SK-N-SH treated with all-trans-retinoic acid at 6 μM for 48 hours (cell line): ENCODE results near the gene USP36.

Source experiments
- ATAC-seq: fragments of 200-7000 bp; cut with Tn5 transposase; 3 replicates; pipeline ENCODE4 v1.9.1; 2020; ENCODE audit warnings: mild to moderate bottlenecking, moderate library complexity
- ARNTL ChIP-seq: fragments of 450-650 bp; formaldehyde crosslinking; IDR thresholded peaks from 2 replicates; pipeline ENCODE4 v1.5.0; 2020; ENCODE audit warnings: low read depth, mild to moderate bottlenecking, moderate library complexity, borderline replicate concordance
- BACH2 ChIP-seq: fragments of 250-450 bp; sonication (Bioruptor Pico); IDR thresholded peaks from 2 replicates; pipeline ENCODE4 v1.9.0; 2021; ENCODE audit warnings: mild to moderate bottlenecking, borderline replicate concordance
- CREB5 ChIP-seq: fragments of 250-450 bp; sonication (Bioruptor Pico); IDR thresholded peaks from 2 replicates; pipeline ENCODE4 v1.5.1; 2020; ENCODE audit warnings: low read depth, mild to moderate bottlenecking, moderate library complexity
- CSRNP3 ChIP-seq: fragments of 250-450 bp; sonication (Bioruptor Pico); IDR thresholded peaks from 2 replicates; pipeline ENCODE4 v1.5.1; 2021; ENCODE audit warnings: mild to moderate bottlenecking, moderate library complexity
- ESRRG ChIP-seq: fragments of 250-450 bp; sonication (Bioruptor Pico); IDR thresholded peaks from 2 replicates; pipeline ENCODE4 v1.6.1; 2021; ENCODE audit warnings: mild to moderate bottlenecking
- GLIS3 ChIP-seq: fragments of 250-450 bp; sonication (Bioruptor Pico); IDR thresholded peaks from 2 replicates; pipeline ENCODE4 v1.5.0; 2020; ENCODE audit warnings: mild to moderate bottlenecking, moderate library complexity
- ISL1 ChIP-seq: fragments of 250-450 bp; sonication (Bioruptor Pico); IDR thresholded peaks from 2 replicates; pipeline ENCODE4 v2.1.2; 2022; ENCODE audit warnings: mild to moderate bottlenecking, moderate library complexity
- OSR1 ChIP-seq: fragments of 250-450 bp; sonication (Bioruptor Pico); IDR thresholded peaks from 2 replicates; pipeline ENCODE4 v1.8.0; 2022; ENCODE audit warnings: moderate library complexity, mild to moderate bottlenecking, inconsistent platforms
- PATZ1 ChIP-seq: fragments of 250-450 bp; sonication (Bioruptor Pico); IDR thresholded peaks from 2 replicates; pipeline ENCODE4 v1.8.0; 2020; ENCODE audit warnings: mild to moderate bottlenecking, moderate library complexity, borderline replicate concordance
- POU6F1 ChIP-seq: fragments of 250-450 bp; sonication (Bioruptor Pico); IDR thresholded peaks from 2 replicates; pipeline ENCODE4 v1.8.0; 2021; ENCODE audit warnings: low read depth, mild to moderate bottlenecking, moderate library complexity, borderline replicate concordance
- PPARA ChIP-seq: fragments of 250-450 bp; sonication (Bioruptor Pico); IDR thresholded peaks from 2 replicates; pipeline ENCODE4 v1.5.0; 2020; ENCODE audit warnings: mild to moderate bottlenecking, borderline replicate concordance
- RARB ChIP-seq: fragments of 250-450 bp; sonication (Bioruptor Pico); IDR thresholded peaks from 2 replicates; pipeline ENCODE4 v1.8.0; 2021; ENCODE audit warnings: mild to moderate bottlenecking, moderate library complexity
- SNAI2 ChIP-seq: fragments of 250-450 bp; sonication (Bioruptor Pico); IDR thresholded peaks from 2 replicates; pipeline ENCODE4 v1.5.0; 2020; ENCODE audit warnings: mild to moderate bottlenecking, moderate library complexity
- TCF4 ChIP-seq: fragments of 250-450 bp; sonication (Bioruptor Pico); IDR thresholded peaks from 2 replicates; pipeline ENCODE4 v1.8.0; 2021; ENCODE audit warnings: mild to moderate bottlenecking, moderate library complexity, borderline replicate concordance
- TSHZ2 ChIP-seq: fragments of 250-450 bp; sonication (Bioruptor Pico); IDR thresholded peaks from 2 replicates; pipeline ENCODE4 v1.5.0; 2020; ENCODE audit warnings: mild to moderate bottlenecking, moderate library complexity
- ZC3H10 ChIP-seq: fragments of 250-450 bp; sonication (Bioruptor Pico); IDR thresholded peaks from 2 replicates; pipeline ENCODE4 v1.5.1; 2021; ENCODE audit warnings: mild to moderate bottlenecking, moderate library complexity
- ZFP3 ChIP-seq: fragments of 250-450 bp; sonication (Bioruptor Pico); IDR thresholded peaks from 2 replicates; pipeline ENCODE4 v1.5.0; 2020; ENCODE audit warnings: mild to moderate bottlenecking, moderate library complexity
- ZNF565 ChIP-seq: fragments of 450-650 bp; formaldehyde crosslinking; conservative IDR thresholded peaks from 2 replicates; pipeline ENCODE4 v1.5.0; 2020; ENCODE audit warnings: low read depth, mild to moderate bottlenecking, moderate library complexity
- ZNF70 ChIP-seq: fragments of 450-650 bp; formaldehyde crosslinking; IDR thresholded peaks from 2 replicates; pipeline ENCODE4 v1.5.0; 2020; ENCODE audit warnings: mild to moderate bottlenecking, moderate library complexity

USP36 gene

GRCh38 chr17:78859051-78859450 lies 18.4 kb upstream of the USP36 start (continued):
- TF ChIP-seq CSRNP3 = no peak
- TF ChIP-seq ZNF70 (CRISPR knock-in tag) = no peak
- no peak for TF ChIP-seq PPARA (CRISPR knock-in tag)
- TF ChIP-seq ESRRG (CRISPR knock-in tag) = no peak
- no peak for TF ChIP-seq CREB5
- TF ChIP-seq SNAI2 = no peak

- no peak for ATAC-seq
- TF ChIP-seq ARNTL (CRISPR knock-in tag) (no peak), PATZ1 (no peak), OSR1 (no peak), TSHZ2 (CRISPR knock-in tag) (no peak), POU6F1 (CRISPR knock-in tag) (no peak), ZFP3 (CRISPR knock-in tag) (no peak), PPARA (CRISPR knock-in tag) (no peak), ESRRG (CRISPR knock-in tag) (no peak), TCF4 (no peak), CREB5 (no peak), CSRNP3 (no peak), SNAI2 (no peak), GLIS3 (CRISPR knock-in tag) (no peak), ISL1 (CRISPR knock-in tag) (no peak), BACH2 (CRISPR knock-in tag) (no peak), ZNF565 (CRISPR knock-in tag) (no peak), ZC3H10 (CRISPR knock-in tag) (no peak), RARB (CRISPR knock-in tag) (no peak)
These were observed 16.7 kb upstream of the USP36 start for GRCh38 chr17:78857266-78857665.
